Gastrocnemius medialis (tissue), 4 donors: ENCODE data around the gene TOMM20.

ENCODE experiments used
- POLR2A ChIP-seq, 2 donors: fragments of 450-650 bp; IDR thresholded peaks; one replicate each; pipeline ENCODE4 v1.6.1; 2017; ENCODE audit warnings: antibody characterized with exemption in 2 of 2, mild to moderate bottlenecking in 2 of 2, moderate library complexity in 2 of 2
- TF ChIP-seq, protein P1 (sequence below), 5 experiments: fragments of 450-650 bp in 3 of 5; fragments of 200-600 bp in 2 of 5; sonication (generic) in 2 of 5; IDR thresholded peaks in 4 of 5; conservative IDR thresholded peaks in 1 of 5; 1 replicate in 4 of 5; 2 replicates in 1 of 5; pipeline ENCODE4 v1.5.1; 2016 to 2019; ENCODE audit warnings: antibody characterized with exemption in 5 of 5, mild to moderate bottlenecking in 3 of 5, moderate library complexity in 3 of 5

DNA sequence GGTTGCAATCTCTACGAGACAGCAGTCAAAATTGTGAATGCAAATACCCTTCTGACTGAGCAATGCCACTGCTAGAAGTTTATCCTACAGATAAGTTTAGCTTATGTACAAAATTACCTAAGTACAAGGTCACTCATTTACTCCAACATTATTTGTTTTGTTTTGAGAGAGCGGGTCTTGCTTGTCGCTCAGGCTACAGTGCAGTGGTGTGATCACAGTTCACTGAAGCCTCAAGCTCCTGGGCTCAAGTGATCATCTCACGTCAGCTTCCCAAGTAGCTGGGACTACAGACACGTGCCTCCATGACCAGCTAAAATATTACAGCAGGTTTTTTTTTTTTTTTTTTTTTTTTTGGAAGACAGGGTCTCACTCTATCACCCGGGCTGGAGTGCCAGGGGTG lies 17.0 kb upstream of the TOMM20 start:
- TF ChIP-seq, protein P1, sequence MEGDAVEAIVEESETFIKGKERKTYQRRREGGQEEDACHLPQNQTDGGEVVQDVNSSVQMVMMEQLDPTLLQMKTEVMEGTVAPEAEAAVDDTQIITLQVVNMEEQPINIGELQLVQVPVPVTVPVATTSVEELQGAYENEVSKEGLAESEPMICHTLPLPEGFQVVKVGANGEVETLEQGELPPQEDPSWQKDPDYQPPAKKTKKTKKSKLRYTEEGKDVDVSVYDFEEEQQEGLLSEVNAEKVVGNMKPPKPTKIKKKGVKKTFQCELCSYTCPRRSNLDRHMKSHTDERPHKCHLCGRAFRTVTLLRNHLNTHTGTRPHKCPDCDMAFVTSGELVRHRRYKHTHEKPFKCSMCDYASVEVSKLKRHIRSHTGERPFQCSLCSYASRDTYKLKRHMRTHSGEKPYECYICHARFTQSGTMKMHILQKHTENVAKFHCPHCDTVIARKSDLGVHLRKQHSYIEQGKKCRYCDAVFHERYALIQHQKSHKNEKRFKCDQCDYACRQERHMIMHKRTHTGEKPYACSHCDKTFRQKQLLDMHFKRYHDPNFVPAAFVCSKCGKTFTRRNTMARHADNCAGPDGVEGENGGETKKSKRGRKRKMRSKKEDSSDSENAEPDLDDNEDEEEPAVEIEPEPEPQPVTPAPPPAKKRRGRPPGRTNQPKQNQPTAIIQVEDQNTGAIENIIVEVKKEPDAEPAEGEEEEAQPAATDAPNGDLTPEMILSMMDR (IDR thresholded peaks at IDR 0.05 in 4 of 5, conservative IDR thresholded peaks at IDR 0.05 in 1 of 5) = no peak
- TF ChIP-seq POLR2A (IDR thresholded peaks at IDR 0.05) = no peak
